HG03135 (cell line): ENCODE data around the gene WRNIP1.
"Not testable (repeated sequence)": the region's sequence is repeated elsewhere in the genome, so short reads cannot be mapped to it uniquely, and the experiment has no call there.

Source experiments
- ATAC-seq: cut with Tn5 transposase; IDR thresholded peaks from one replicate; pipeline ENCODE4 v1.9.1; 2021; ENCODE audit warnings: mild to moderate bottlenecking, moderate library complexity; ENCODE audit not compliant: unreplicated experiment

The WRNIP1 gene

GRCh38 chr6:2760882-2761842 is 4.0 kb upstream of the WRNIP1 start:
- no peak for ATAC-seq

GRCh38 chr6:2762868-2763267 is 2.3 kb upstream of the WRNIP1 start:
- ATAC-seq: not testable (repeated sequence)

- ATAC-seq: no peak
These were observed 1.8 kb upstream of the WRNIP1 start for GRCh38 chr6:2763345-2763841.

GRCh38 chr6:2763876-2764540 is 1.2 kb upstream of the WRNIP1 start:
- no peak for ATAC-seq

GRCh38 chr6:2764610-2765165 is 505 bp upstream of the WRNIP1 start:
- peak; percentile 53 for ATAC-seq

GRCh38 chr6:2765896-2766766 is 938 bp downstream of the WRNIP1 start:
- ATAC-seq: peak; percentile 28

- no peak for ATAC-seq
These were observed 1.8 kb downstream of the WRNIP1 start for GRCh38 chr6:2766767-2767656.

- no peak for ATAC-seq
These were observed 2.7 kb downstream of the WRNIP1 start for GRCh38 chr6:2767657-2768524.

- no peak for ATAC-seq
These were observed 3.5 kb downstream of the WRNIP1 start for GRCh38 chr6:2768696-2769095.

GRCh38 chr6:2770171-2770570 is 5.0 kb downstream of the WRNIP1 start:
- ATAC-seq: no peak

GRCh38 chr6:2771079-2771478 is 5.9 kb downstream of the WRNIP1 start:
- ATAC-seq: no peak

GRCh38 chr6:2772840-2773239 is 7.6 kb downstream of the WRNIP1 start:
- no peak for ATAC-seq

- ATAC-seq: no peak
These were observed 8.3 kb downstream of the WRNIP1 start for GRCh38 chr6:2773449-2773848.

GRCh38 chr6:2775003-2775402 is 9.8 kb downstream of the WRNIP1 start:
- ATAC-seq: no peak

GRCh38 chr6:2777249-2777648 is 12.1 kb downstream of the WRNIP1 start:
- ATAC-seq: no peak

- no peak for ATAC-seq
These were observed 15.0 kb downstream of the WRNIP1 start for GRCh38 chr6:2780102-2780737.

GRCh38 chr6:2781685-2782355 is 16.6 kb downstream of the WRNIP1 start:
- no peak for ATAC-seq

GRCh38 chr6:2782356-2782708 is 17.1 kb downstream of the WRNIP1 start:
- no peak for ATAC-seq
